GM23338 (cell line): ENCODE measurements around the gene DYSF. TPM values are rescaled to one million over a fixed set of nuclear protein-coding genes. Genes with fewer than 3 reads are reported as not detected.

Source experiments
- ATAC-seq: fragments of 200-7000 bp; cut with Tn5 transposase; 3 replicates; pipeline ENCODE4 v1.9.1; 2020
- DNase-seq: peaks from one replicate; pipeline ENCODE4 v3.0.0-alpha.2; 2015; ENCODE audit warnings: low spot score
- H2AFZ ChIP-seq: fragments of 200-600 bp; sonication (generic); 2 replicates; pipeline ENCODE4 v1.8.0; 2016; ENCODE audit warnings: antibody characterized with exemption, mild to moderate bottlenecking, moderate library complexity
- H3F3A ChIP-seq: fragments of 200-600 bp; sonication (generic); replicated peaks from 2 replicates; pipeline ENCODE4 v1.8.0; 2017; ENCODE audit warnings: antibody characterized with exemption, mixed run types, low read depth
- H3K27ac ChIP-seq: fragments of 200-600 bp; sonication (generic); 2 replicates; pipeline ENCODE4 v1.6.1; 2016; ENCODE audit warnings: low read depth
- H3K27me3 ChIP-seq: fragments of 200-600 bp; sonication (generic); 2 replicates; pipeline ENCODE4 v1.8.0; 2016; ENCODE audit warnings: mild to moderate bottlenecking, mixed run types, moderate library complexity; ENCODE audit not compliant: insufficient read depth
- H3K36me3 ChIP-seq: fragments of 200-600 bp; sonication (generic); 2 replicates; pipeline ENCODE4 v1.8.0; 2016; ENCODE audit warnings: mild to moderate bottlenecking; ENCODE audit not compliant: insufficient read depth
- H3K4me1 ChIP-seq: fragments of 200-600 bp; sonication (generic); 2 replicates; pipeline ENCODE4 v1.8.0; 2016; ENCODE audit warnings: mild to moderate bottlenecking, moderate library complexity; ENCODE audit not compliant: insufficient read depth
- H3K4me2 ChIP-seq: fragments of 200-600 bp; sonication (generic); 2 replicates; pipeline ENCODE4 v1.7.1; 2017; ENCODE audit warnings: mixed run types
- H3K4me3 ChIP-seq: fragments of 200-600 bp; sonication (generic); 2 replicates; pipeline ENCODE4 v1.6.1; 2016; ENCODE audit warnings: mixed run types
- H3K79me2 ChIP-seq: fragments of 200-600 bp; sonication (generic); replicated peaks from 2 replicates; pipeline ENCODE4 v1.8.0; 2017; ENCODE audit warnings: mild to moderate bottlenecking; ENCODE audit not compliant: insufficient read depth
- H3K9me2 ChIP-seq: fragments of 200-600 bp; sonication (generic); 2 replicates; pipeline ENCODE4 v1.8.0; 2017; ENCODE audit not compliant: insufficient read depth
- H4K20me1 ChIP-seq: fragments of 200-600 bp; sonication (generic); replicated peaks from 2 replicates; pipeline ENCODE4 v1.8.0; 2017; ENCODE audit warnings: mild to moderate bottlenecking; ENCODE audit not compliant: insufficient read depth
- H3K27ac Mint-ChIP-seq: 2 replicates; pipeline ENCODE4 v1.8.0; 2020; ENCODE audit warnings: inconsistent platforms, mild to moderate bottlenecking, moderate library complexity, mixed read lengths
- H3K27me3 Mint-ChIP-seq: 3 replicates; pipeline ENCODE4 v1.8.0; 2022; ENCODE audit warnings: low read depth, mild to moderate bottlenecking, moderate library complexity, mixed read lengths, inconsistent platforms; ENCODE audit not compliant: insufficient read depth, poor library complexity
- H3K36me3 Mint-ChIP-seq: 3 replicates; pipeline ENCODE4 v1.8.0; 2021; ENCODE audit warnings: low read depth, mild to moderate bottlenecking, inconsistent platforms, moderate library complexity, mixed read lengths
- H3K4me1 Mint-ChIP-seq: 3 replicates; pipeline ENCODE4 v1.8.0; 2020; ENCODE audit warnings: mild to moderate bottlenecking, inconsistent platforms, mixed read lengths
- H3K4me3 Mint-ChIP-seq: 3 replicates; pipeline ENCODE4 v1.8.0; 2021; ENCODE audit warnings: moderate library complexity, mild to moderate bottlenecking, inconsistent platforms, mixed read lengths
- H3K9me3 Mint-ChIP-seq: 3 replicates; pipeline ENCODE4 v1.8.0; 2020; ENCODE audit warnings: moderate library complexity, mild to moderate bottlenecking, inconsistent platforms, mixed read lengths
- CREB1 ChIP-seq: fragments of 250-450 bp; sonication (Bioruptor Pico); IDR thresholded peaks from 2 replicates; pipeline ENCODE4 v1.5.0; 2020; ENCODE audit warnings: low read depth, mild to moderate bottlenecking, moderate library complexity
- EZH2 ChIP-seq: fragments of 200-600 bp; sonication (generic); IDR thresholded peaks from one replicate; pipeline ENCODE4 v1.8.0; 2017; ENCODE audit warnings: antibody characterized with exemption, mild to moderate bottlenecking, low read depth; ENCODE audit not compliant: unreplicated experiment
- EZH2phosphoT487 ChIP-seq: fragments of 200-600 bp; sonication (generic); IDR thresholded peaks from one replicate; pipeline ENCODE4 v1.8.1; 2018; ENCODE audit warnings: antibody characterized with exemption; ENCODE audit not compliant: unreplicated experiment
- NANOG ChIP-seq: IDR thresholded peaks from 2 replicates; pipeline ENCODE4 v1.6.1; 2016; ENCODE audit warnings: antibody characterized with exemption, borderline replicate concordance
- STAT1 ChIP-seq: IDR thresholded peaks from one replicate; pipeline ENCODE4 v1.6.1; 2016; ENCODE audit warnings: antibody characterized with exemption; ENCODE audit not compliant: unreplicated experiment
- ZNF114 ChIP-seq: fragments of 250-450 bp; sonication (Bioruptor Pico); IDR thresholded peaks from 2 replicates; pipeline ENCODE4 v1.5.0; 2020; ENCODE audit warnings: mild to moderate bottlenecking, moderate library complexity
- polyA plus RNA-seq: library from polyadenylated mRNA; unstranded; fragments of >200 nt; fragmentation: Nextera tagmentation; extraction: Ambion mirVana; gene quantifications from 2 replicates; pipeline ENCODE4 v1.2.1, GENCODE V29; 2016
- total RNA-seq: library from RNA; depleted of rRNA; stranded (reverse); fragments of >200 nt; shearing (Covaris generic); gene quantifications from 2 replicates; pipeline ENCODE4 v1.2.3, GENCODE V29; 2014
- TF ChIP-seq, protein P1 (sequence below): fragments of 250-450 bp; sonication (Bioruptor Pico); IDR thresholded peaks from 2 replicates; pipeline ENCODE4 v1.5.0; 2020; ENCODE audit warnings: mild to moderate bottlenecking, moderate library complexity
- TF ChIP-seq, protein P2 (sequence below): IDR thresholded peaks from 2 replicates; pipeline ENCODE4 v1.6.1; 2016; ENCODE audit warnings: antibody characterized with exemption

DYSF gene
- total and polyA plus RNA-seq, 2 experiments from 2014 or later, result 7.3 to 21.3 TPM

DNA sequence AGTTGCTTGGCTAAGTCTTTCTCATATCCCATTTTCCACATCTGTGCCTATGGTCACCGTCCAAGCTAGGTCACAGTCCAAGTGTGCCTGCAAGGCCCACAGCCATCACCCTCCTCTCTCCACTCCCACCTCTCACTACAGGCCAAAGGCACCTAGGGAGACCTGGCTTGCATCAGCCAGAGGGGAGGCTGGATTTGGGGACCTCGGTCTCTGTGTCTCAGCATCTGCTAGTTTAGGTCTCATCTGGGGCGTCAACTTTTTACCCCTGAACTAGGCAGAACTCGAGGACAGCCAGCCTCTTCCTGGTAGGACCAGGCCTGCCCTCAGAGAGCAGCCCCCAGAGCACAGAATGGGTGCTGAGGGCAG is 217.1 kb downstream of the DYSF start (continued):
- TF ChIP-seq, protein P1, sequence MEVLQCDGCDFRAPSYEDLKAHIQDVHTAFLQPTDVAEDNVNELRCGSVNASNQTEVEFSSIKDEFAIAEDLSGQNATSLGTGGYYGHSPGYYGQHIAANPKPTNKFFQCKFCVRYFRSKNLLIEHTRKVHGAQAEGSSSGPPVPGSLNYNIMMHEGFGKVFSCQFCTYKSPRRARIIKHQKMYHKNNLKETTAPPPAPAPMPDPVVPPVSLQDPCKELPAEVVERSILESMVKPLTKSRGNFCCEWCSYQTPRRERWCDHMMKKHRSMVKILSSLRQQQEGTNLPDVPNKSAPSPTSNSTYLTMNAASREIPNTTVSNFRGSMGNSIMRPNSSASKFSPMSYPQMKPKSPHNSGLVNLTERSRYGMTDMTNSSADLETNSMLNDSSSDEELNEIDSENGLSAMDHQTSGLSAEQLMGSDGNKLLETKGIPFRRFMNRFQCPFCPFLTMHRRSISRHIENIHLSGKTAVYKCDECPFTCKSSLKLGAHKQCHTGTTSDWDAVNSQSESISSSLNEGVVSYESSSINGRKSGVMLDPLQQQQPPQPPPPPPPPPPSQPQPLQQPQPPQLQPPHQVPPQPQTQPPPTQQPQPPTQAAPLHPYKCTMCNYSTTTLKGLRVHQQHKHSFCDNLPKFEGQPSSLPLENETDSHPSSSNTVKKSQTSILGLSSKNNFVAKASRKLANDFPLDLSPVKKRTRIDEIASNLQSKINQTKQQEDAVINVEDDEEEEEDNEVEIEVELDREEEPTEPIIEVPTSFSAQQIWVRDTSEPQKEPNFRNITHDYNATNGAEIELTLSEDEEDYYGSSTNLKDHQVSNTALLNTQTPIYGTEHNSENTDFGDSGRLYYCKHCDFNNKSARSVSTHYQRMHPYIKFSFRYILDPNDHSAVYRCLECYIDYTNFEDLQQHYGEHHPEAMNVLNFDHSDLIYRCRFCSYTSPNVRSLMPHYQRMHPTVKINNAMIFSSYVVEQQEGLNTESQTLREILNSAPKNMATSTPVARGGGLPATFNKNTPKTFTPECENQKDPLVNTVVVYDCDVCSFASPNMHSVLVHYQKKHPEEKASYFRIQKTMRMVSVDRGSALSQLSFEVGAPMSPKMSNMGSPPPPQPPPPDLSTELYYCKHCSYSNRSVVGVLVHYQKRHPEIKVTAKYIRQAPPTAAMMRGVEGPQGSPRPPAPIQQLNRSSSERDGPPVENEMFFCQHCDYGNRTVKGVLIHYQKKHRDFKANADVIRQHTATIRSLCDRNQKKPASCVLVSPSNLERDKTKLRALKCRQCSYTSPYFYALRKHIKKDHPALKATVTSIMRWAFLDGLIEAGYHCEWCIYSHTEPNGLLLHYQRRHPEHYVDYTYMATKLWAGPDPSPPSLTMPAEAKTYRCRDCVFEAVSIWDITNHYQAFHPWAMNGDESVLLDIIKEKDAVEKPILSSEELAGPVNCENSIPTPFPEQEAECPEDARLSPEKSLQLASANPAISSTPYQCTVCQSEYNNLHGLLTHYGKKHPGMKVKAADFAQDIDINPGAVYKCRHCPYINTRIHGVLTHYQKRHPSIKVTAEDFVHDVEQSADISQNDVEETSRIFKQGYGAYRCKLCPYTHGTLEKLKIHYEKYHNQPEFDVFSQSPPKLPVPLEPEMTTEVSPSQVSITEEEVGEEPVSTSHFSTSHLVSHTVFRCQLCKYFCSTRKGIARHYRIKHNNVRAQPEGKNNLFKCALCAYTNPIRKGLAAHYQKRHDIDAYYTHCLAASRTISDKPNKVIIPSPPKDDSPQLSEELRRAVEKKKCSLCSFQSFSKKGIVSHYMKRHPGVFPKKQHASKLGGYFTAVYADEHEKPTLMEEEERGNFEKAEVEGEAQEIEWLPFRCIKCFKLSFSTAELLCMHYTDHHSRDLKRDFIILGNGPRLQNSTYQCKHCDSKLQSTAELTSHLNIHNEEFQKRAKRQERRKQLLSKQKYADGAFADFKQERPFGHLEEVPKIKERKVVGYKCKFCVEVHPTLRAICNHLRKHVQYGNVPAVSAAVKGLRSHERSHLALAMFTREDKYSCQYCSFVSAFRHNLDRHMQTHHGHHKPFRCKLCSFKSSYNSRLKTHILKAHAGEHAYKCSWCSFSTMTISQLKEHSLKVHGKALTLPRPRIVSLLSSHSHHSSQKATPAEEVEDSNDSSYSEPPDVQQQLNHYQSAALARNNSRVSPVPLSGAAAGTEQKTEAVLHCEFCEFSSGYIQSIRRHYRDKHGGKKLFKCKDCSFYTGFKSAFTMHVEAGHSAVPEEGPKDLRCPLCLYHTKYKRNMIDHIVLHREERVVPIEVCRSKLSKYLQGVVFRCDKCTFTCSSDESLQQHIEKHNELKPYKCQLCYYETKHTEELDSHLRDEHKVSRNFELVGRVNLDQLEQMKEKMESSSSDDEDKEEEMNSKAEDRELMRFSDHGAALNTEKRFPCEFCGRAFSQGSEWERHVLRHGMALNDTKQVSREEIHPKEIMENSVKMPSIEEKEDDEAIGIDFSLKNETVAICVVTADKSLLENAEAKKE, result no peak
- TF ChIP-seq, protein P2, sequence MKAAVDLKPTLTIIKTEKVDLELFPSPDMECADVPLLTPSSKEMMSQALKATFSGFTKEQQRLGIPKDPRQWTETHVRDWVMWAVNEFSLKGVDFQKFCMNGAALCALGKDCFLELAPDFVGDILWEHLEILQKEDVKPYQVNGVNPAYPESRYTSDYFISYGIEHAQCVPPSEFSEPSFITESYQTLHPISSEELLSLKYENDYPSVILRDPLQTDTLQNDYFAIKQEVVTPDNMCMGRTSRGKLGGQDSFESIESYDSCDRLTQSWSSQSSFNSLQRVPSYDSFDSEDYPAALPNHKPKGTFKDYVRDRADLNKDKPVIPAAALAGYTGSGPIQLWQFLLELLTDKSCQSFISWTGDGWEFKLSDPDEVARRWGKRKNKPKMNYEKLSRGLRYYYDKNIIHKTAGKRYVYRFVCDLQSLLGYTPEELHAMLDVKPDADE, result no peak
- TF ChIP-seq EZH2phosphoT487, result no peak
- no peak for TF ChIP-seq ZNF114 (CRISPR knock-in tag)
- no peak for TF ChIP-seq NANOG
- TF ChIP-seq STAT1, result no peak

DNA sequence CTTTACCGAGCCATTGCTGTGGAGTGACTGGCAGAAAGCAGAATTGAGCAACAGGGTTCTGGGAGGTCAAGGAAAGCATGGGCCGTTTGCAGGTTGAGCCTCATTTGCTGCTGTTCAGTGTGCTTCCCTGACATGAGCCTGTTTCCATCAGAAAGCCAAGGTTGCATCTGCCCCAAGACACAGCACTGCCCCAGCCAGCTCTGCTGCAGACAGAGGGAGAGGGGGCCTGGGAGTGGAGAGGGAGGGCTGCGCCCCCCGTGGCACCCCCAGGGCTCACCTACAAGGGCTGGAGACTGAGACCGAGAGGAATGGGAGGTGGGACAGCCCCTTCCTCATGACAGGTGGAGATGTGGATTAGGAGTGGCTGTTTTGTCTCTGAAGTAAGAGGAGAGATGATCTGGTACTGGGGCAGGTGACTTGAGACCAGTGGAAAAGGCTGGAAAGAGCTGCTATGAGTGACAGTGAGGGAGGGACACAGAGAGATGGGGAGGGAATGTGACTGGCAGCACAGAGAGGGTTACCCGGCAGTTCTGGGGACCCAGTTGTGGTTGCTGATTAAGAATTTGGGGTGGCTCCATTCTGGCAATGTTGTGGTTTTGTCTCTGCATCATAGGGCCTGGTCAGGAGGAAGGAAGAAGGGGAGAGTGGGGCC is 218.0 kb downstream of the DYSF start:
- Histone ChIP-seq H3K4me1 (no peaks in the 10 kb centered on the region), H3K4me2 (no peak overlapping the region), H3K4me3 (no peak overlapping the region), H3F3A (no peaks in the 10 kb centered on the region), H3K79me2 (no peaks in the 10 kb centered on the region), H4K20me1 (no peaks in the 10 kb centered on the region), H3K9me2 (no peaks in the 10 kb centered on the region), H3K27ac (no peak overlapping the region), H3K36me3 (no peaks in the 10 kb centered on the region), H3K27me3 (no peaks in the 10 kb centered on the region), H2AFZ (no peak overlapping the region)
- H3K9me3 Mint-ChIP-seq, result no peaks in the 10 kb centered on the region
- DNase-seq (no peak), ATAC-seq (no peak)
- H3K36me3 Mint-ChIP-seq, result 0 out of 3 replicates have a peak, but pooled peaks cover 8% of the 10 kb centered on the region
- no peak for TF ChIP-seq EZH2
- TF ChIP-seq CREB1 (CRISPR knock-in tag), result no peak
- no peak for TF ChIP-seq EZH2phosphoT487
- TF ChIP-seq ZNF114 (CRISPR knock-in tag), result no peak
- TF ChIP-seq NANOG, result no peak
- no peak for TF ChIP-seq STAT1
- peaks cover 4% of the 10 kb centered on the region for H3K27me3 Mint-ChIP-seq
- no peak overlapping the region for H3K4me3 Mint-ChIP-seq
- peak overlapping the region; percentile 54; the same call in 1 of the 2 replicates for H3K27ac Mint-ChIP-seq
- H3K4me1 Mint-ChIP-seq, result peaks cover 4% of the 10 kb centered on the region; the same call in 1 of the 3 replicates
